ENCODE data around the gene RFNG.

- no peak for TF ChIP-seq POLR2A (IDR thresholded peaks at IDR 0.05)
- TF ChIP-seq CTCF (IDR thresholded peaks at IDR 0.05) = no peak
- TF ChIP-seq EP300 (IDR thresholded peaks at IDR 0.05; ENCODE audit: low read depth) = no peak
- TF ChIP-seq POLR2AphosphoS5 (IDR thresholded peaks at IDR 0.05) = no peak
Observed at GRCh38 chr17:82041144-82041814, 10.3 kb downstream of the RFNG start.

Measured in transverse colon (tissue), 4 donors.